Pancreas (tissue), 10 donors: Measurements from ENCODE around the gene CCDC93. TPM values are rescaled to one million over a fixed set of nuclear protein-coding genes. Genes with fewer than 3 reads are reported as not detected.

Experiments used
- ATAC-seq, 4 donors: fragments of 200-7000 bp; cut with Tn5 transposase; one replicate each; pipeline versions ENCODE4 v1.8.0 to v1.9.1; 2020; ENCODE audit warnings: mild to moderate bottlenecking in 4 of 4, moderate library complexity in 4 of 4
- DNase-seq, 6 donors: peaks; one replicate each; pipeline ENCODE4 v3.0.0-alpha.2; 2020
- FAIRE-seq: peaks from 2 replicates; lab custom pipeline; 2012; peaks lifted over from hg19 to GRCh38; lab: Jason Lieb, UNC
- H3K27ac ChIP-seq, 4 donors: fragments of 200-600 bp; sonication (generic); 1 replicate in 3 of 4; 2 replicates in 1 of 4; pipeline versions ENCODE4 v1.5.0 to v1.8.0; 2020
- H3K27me3 ChIP-seq, 4 donors: fragments of 200-600 bp; one replicate each; pipeline ENCODE4 v1.8.0; 2021
- H3K36me3 ChIP-seq, 3 donors: fragments of 200-600 bp; sonication (generic) in 1 of 3; one replicate each; pipeline versions ENCODE4 v1.5.0 to v1.8.0; 2020 to 2021
- H3K4me1 ChIP-seq, 3 donors: fragments of 200-600 bp; one replicate each; pipeline ENCODE4 v1.8.0; 2021
- H3K4me3 ChIP-seq, 4 donors: fragments of 200-600 bp; sonication (generic) in 2 of 4; one replicate each; pipeline versions ENCODE4 v1.5.0 to v1.8.0; 2020 to 2021
- H3K9me3 ChIP-seq, 4 donors: fragments of 200-600 bp; one replicate each; pipeline ENCODE4 v1.8.0; 2021
- CTCF ChIP-seq, 4 donors: fragments of 200-600 bp; sonication (generic) in 3 of 4; IDR thresholded peaks; one replicate each; pipeline versions ENCODE4 v1.5.0 to v1.8.0; 2021; ENCODE audit warnings: antibody characterized with exemption in 4 of 4
- WGBS, 2 donors: extraction: QIAGEN DNeasy Blood & Tissue Kit; methylation state at CpG; one replicate each; pipeline ENCODE4 v1.1.7; 2013; 5-methylcytosine and 5-hydroxymethylcytosine counted together
- intact Hi-C, 3 donors: fragments of 100-400 bp; cut with DNase I; formaldehyde crosslinking; loops; one replicate each; pipeline versions ENCODE4 v1.11.1 to v1.14.2; 2022
- polyA plus RNA-seq, 2 donors: library from polyadenylated mRNA; stranded (reverse); fragments of 200-250 nt; gene quantifications; one replicate each; pipeline ENCODE4 v1.2.3, GENCODE V29; 2013
- total RNA-seq, 6 donors: library from RNA; stranded (reverse); fragmentation: NEBNext Ultra II Directional in 4 of 6; extraction: Animal tissue kit (Norgen Biotek cat#: 25700) in 4 of 6; gene quantifications; one replicate each; pipeline versions ENCODE4 v1.2.1 to v1.2.4, GENCODE V29; 2021 to 2023
- donor health status: healthy with polysubstance abuse.
- donor health status: DM: no; HTN: no; CAD: no; lungs with moderate emphysema.
- donor health status: DM: no; HTN: no; CAD: no.
- donor health status: control.
- donor health status: control.
- donor health status: Bipolar disorder and iron deficiency.
- donor health status: DM: yes; HTN: yes; CAD: no.
- donor health status: DM: no; HTN: no; CAD: no.
- donor health status: DM: no; HTN: no; CAD: no.
- donor health status: DM: yes; HTN: yes; CAD: no.

Gene CCDC93
- total RNA-seq (10 to 100 TPM; 12.6 to 28.6 (median 17.0) TPM), polyA plus RNA-seq (10 to 100 TPM in 1 of 2 donors, 1 to 10 TPM in 1; 8.2 to 18.8 TPM)

DNA sequence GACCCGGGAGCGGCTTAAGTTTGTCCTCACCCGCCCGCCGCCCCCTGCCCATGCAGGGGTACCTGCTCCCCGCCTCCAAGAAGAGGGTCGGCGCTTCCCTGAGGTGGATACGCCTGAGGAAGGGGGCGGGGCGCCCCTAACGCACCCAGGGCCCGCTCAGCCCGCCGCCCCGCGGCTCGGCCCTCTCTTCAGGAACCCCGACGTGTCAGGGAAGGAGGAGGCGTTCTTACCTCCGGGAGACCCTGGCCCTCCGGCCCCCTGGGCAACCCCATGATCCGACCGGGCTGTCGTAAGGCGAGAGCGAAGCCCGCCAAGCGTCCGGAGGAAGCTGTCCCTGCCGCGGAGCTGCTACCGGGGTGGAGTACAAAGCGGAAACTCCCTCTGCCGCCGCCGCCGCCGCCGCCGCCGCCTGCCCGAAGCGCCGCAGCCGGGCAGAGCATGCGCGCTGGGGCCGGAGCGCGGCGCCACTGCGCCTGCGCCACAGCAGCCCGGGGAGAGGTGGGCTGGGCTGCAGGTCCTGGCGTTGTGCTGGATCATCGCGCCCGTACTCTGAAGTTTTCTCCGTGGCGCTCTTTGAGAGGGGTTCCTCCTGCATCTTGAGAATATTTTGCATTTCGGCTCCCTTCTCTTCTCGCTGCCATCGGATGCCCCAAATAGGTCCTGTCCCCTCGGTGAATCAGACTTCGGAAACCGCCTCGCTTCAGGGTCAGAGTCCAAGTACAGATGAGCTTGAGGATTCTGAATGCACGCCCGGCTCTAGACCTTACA lies at the start of gene CCDC93:
Gene CCDC93, minus strand, starts transcription at position 347 of the 768 bp plus-strand sequence. Its CDS starts 75 bp downstream, at position 272.
- no peaks in the 10 kb centered on the region for H3K36me3 ChIP-seq
- DNase-seq (peak; percentile 76 to 93 (median 86)), ATAC-seq (peak; percentile 90 to 97 (median 96)), FAIRE-seq (no peak)
- 1% methylated on average over 53 to 71 of the region's 71 CpGs for WGBS, 2 donors
- H3K4me1 ChIP-seq: peaks cover 9 to 20% (median 11%) of the 10 kb centered on the region in 3 donors
- no peaks in the 10 kb centered on the region for H3K9me3 ChIP-seq
- H3K4me3 ChIP-seq: peak within 1 kb of the TSS; percentile 82 to 99 (median 91)
- H3K27ac ChIP-seq: peak within 1 kb of the TSS; percentile 84 to 94 (median 89)
- H3K27me3 ChIP-seq: no peaks in the 10 kb centered on the region
- intact Hi-C loops: no loop called here
- TF ChIP-seq CTCF (IDR thresholded peaks at IDR 0.05): no peak

DNA sequence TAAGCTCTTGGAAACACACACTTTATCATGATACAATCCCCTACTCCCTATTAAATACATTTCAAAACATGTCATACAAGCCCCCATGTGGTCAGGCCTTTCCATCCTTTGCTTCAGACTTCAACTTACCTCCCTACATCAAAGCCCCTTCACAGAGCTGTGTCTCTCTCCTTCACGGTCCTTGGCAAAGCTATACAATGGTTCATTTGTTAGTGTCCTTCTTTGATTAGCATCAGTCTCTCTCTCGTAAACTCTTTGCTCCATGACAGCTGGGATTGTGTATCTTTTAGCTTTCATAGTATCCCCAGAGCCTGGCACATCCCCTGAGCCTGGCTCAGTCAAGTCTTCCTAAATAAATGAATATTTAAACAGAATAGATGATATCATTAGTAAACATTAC lies 48.8 kb upstream of the CCDC93 start:
- Histone ChIP-seq H3K27me3 (no peaks in the 10 kb centered on the region), H3K4me3 (no peak overlapping the region), H3K27ac (no peak overlapping the region), H3K4me1 (peaks cover 0 to 8% (median 4%) of the 10 kb centered on the region in 3 donors), H3K9me3 (no peaks in the 10 kb centered on the region), H3K36me3 (no peaks in the 10 kb centered on the region)
- TF ChIP-seq CTCF (IDR thresholded peaks at IDR 0.05): no peak
- 61 to 75% methylated on average over 2 of the region's 2 CpGs for WGBS, 2 donors
- DNase-seq (no peak), ATAC-seq (no peak), FAIRE-seq (no peak)
- intact Hi-C loops: loop anchor here in 1 of 3 donors (10.0 kb wide), 1 partner anchor 132 kb away; no protein-coding TSS in a partner anchor

DNA sequence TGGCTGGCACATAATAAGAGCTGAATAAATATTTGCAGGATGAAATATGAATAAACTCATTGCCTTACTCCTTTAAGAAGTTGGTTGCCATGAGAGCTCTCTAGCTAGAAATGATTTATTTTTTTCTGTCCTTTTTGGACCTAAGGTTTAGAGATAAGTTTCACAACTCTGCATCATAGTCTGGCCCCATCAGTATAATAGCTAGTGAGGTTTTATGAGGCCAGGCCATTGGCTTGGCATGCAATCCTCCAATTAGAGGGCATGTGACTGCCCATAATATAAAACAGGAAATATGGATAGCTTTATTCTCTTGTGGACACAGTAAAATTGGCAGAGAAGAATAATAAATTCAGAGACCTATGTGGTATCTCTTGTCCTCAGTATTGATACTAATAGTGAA lies 48.2 kb upstream of the CCDC93 start:
- Histone ChIP-seq H3K4me1 (peaks cover 0 to 8% (median 4%) of the 10 kb centered on the region in 3 donors), H3K27me3 (no peaks in the 10 kb centered on the region), H3K4me3 (no peak overlapping the region), H3K9me3 (no peaks in the 10 kb centered on the region), H3K36me3 (no peaks in the 10 kb centered on the region), H3K27ac (no peak overlapping the region)
- intact Hi-C loops: loop anchor here in 1 of 3 donors (10.0 kb wide), 1 partner anchor 133 kb away; no protein-coding TSS in a partner anchor
- no peak for FAIRE-seq
- no peak for ATAC-seq
- TF ChIP-seq CTCF (IDR thresholded peaks at IDR 0.05): no peak
- DNase-seq: no peak

DNA sequence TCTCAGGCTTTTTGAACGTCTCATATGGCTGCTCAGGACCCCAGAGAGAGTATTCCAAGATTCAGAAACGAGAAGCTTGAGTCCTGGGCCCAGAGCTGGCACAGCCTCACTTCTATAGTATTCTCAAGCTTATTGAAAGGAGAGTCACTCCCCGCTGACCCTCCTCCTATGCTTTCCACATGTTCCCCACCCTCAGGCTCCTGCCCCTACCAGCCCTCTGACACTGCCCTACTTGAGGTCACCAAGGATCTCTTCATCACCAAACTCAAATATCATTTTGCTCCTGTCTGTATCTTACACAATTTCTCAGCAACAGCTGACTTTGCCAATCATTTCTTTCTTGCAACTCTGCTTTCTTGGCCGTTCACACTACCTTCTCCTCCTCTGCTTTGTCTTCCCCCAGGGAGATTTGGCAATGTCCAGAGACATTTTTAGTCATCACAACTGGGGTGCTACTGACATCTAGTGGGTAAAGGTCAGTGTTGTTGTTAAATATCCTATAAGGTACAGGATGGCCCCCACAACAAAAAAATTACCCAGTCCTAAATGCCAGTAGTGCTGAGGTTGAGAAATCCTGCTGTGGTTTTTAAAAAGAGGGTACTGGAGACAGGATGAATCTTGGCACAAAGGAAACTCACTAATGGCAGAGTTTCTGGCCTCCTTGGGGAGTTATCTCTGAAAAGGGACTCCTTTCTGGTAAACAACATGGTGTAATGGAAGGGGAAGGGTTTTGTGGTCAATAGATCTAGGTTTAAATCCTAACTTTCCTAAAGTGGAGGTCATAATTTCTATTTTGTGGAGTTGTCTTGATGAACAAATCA lies 47.5 kb upstream of the CCDC93 start:
- peak in 1 of 6 donors; percentile 17 for DNase-seq
- peaks cover 0 to 8% (median 4%) of the 10 kb centered on the region in 3 donors for H3K4me1 ChIP-seq
- FAIRE-seq: no peak
- intact Hi-C loops: loop anchor here in 1 of 3 donors (10.0 kb wide), 1 partner anchor 133 kb away; no protein-coding TSS in a partner anchor
- no peaks in the 10 kb centered on the region for H3K36me3 ChIP-seq
- WGBS, 2 donors: 66 to 83% methylated on average over 4 of the region's 4 CpGs
- H3K27ac ChIP-seq: no peak overlapping the region
- TF ChIP-seq CTCF (IDR thresholded peaks at IDR 0.05): peak in 2 of 4 donors; percentile 11 to 27
- ATAC-seq: peak; percentile 61 to 87 (median 74)
- H3K27me3 ChIP-seq: no peaks in the 10 kb centered on the region
- H3K9me3 ChIP-seq: no peaks in the 10 kb centered on the region
- no peak overlapping the region for H3K4me3 ChIP-seq
